ENCODE results near the gene SPEM3.

Gene SPEM3

GRCh38 chr17:7428557-7428956 lies at the start of gene SPEM3:
Gene SPEM3, plus strand, starts transcription at chr17:7428857. Its CDS starts 46 bp downstream, at chr17:7428903.
- DNase-seq (ENCODE audit: low read depth in 2 of 3, low spot score in 1 of 3) = no peak

- no peak for DNase-seq (ENCODE audit: low read depth in 2 of 3, low spot score in 1 of 3)
Measured at GRCh38 chr17:7379134-7379533, 49.5 kb upstream of the SPEM3 start.

- DNase-seq (ENCODE audit: low read depth in 2 of 3, low spot score in 1 of 3) = no peak
Measured at GRCh38 chr17:7380321-7380720, 48.3 kb upstream of the SPEM3 start.

- no peak for DNase-seq (ENCODE audit: low read depth in 2 of 3, low spot score in 1 of 3)
Measured at GRCh38 chr17:7380855-7381683, 47.6 kb upstream of the SPEM3 start, which contains the start of gene TNK1. Gene TNK1, plus strand, starts transcription at chr17:7381089. Its CDS starts 1,838 bp downstream, at chr17:7382927.

GRCh38 chr17:7382901-7383300 lies 45.8 kb upstream of the SPEM3 start:
- DNase-seq (ENCODE audit: low read depth in 2 of 3, low spot score in 1 of 3) = no peak

GRCh38 chr17:7383371-7383741 lies 45.3 kb upstream of the SPEM3 start:
- no peak for DNase-seq (ENCODE audit: low read depth in 2 of 3, low spot score in 1 of 3)

- DNase-seq (ENCODE audit: low read depth in 2 of 3, low spot score in 1 of 3) = peak; percentile 43 to 68 (median 66)
Measured at GRCh38 chr17:7383742-7384488, 44.7 kb upstream of the SPEM3 start.

- no peak for DNase-seq (ENCODE audit: low read depth in 2 of 3, low spot score in 1 of 3)
Measured at GRCh38 chr17:7384489-7385081, 44.1 kb upstream of the SPEM3 start.

GRCh38 chr17:7388856-7389255 lies 39.8 kb upstream of the SPEM3 start:
- DNase-seq (ENCODE audit: low read depth in 2 of 3, low spot score in 1 of 3) = no peak

GRCh38 chr17:7389924-7390910 lies 38.4 kb upstream of the SPEM3 start:
- DNase-seq (ENCODE audit: low read depth in 2 of 3, low spot score in 1 of 3) = no peak

GRCh38 chr17:7391307-7391706 lies 37.4 kb upstream of the SPEM3 start:
- DNase-seq (ENCODE audit: low read depth in 2 of 3, low spot score in 1 of 3) = no peak

GRCh38 chr17:7392696-7393612 lies 35.7 kb upstream of the SPEM3 start:
- no peak for DNase-seq (ENCODE audit: low read depth in 2 of 3, low spot score in 1 of 3)

GRCh38 chr17:7393613-7394451 lies 34.8 kb upstream of the SPEM3 start:
- DNase-seq (ENCODE audit: low read depth in 2 of 3, low spot score in 1 of 3) = peak in 2 of 3 donors; percentile 19 to 25

GRCh38 chr17:7394452-7395191 lies 34.0 kb upstream of the SPEM3 start, which contains the start of gene PLSCR3:
Gene PLSCR3, minus strand, starts transcription at chr17:7394525. Its CDS starts 415 bp downstream, at chr17:7394110.
- peak; percentile 64 to 82 (median 76) for DNase-seq (ENCODE audit: low read depth in 2 of 3, low spot score in 1 of 3)

- DNase-seq (ENCODE audit: low read depth in 2 of 3, low spot score in 1 of 3) = no peak
Measured at GRCh38 chr17:7396147-7396546, 32.5 kb upstream of the SPEM3 start.

- no peak for DNase-seq (ENCODE audit: low read depth in 2 of 3, low spot score in 1 of 3)
Measured at GRCh38 chr17:7398612-7399011, 30.0 kb upstream of the SPEM3 start.

- no peak for DNase-seq (ENCODE audit: low read depth in 2 of 3, low spot score in 1 of 3)
Measured at GRCh38 chr17:7403043-7403726, 25.5 kb upstream of the SPEM3 start.

GRCh38 chr17:7403727-7403976 lies 25.0 kb upstream of the SPEM3 start:
- no peak for DNase-seq (ENCODE audit: low read depth in 2 of 3, low spot score in 1 of 3)
